Choroid plexus epithelial cell (primary cell): ENCODE measurements around the gene INPP4B.

Experiments used
- DNase-seq: peaks from one replicate; pipeline ENCODE4 v3.0.0-alpha.2; 2010; ENCODE audit warnings: low read depth
- H3K4me3 ChIP-seq: 2 replicates; pipeline ENCODE4 v1.5.1; 2011; ENCODE audit warnings: low read depth, mild to moderate bottlenecking, control low read depth, low read length, moderate library complexity
- TF ChIP-seq, protein P1 (sequence below): conservative IDR thresholded peaks from 2 replicates; pipeline ENCODE4 v1.5.1; 2011; ENCODE audit warnings: low read depth, mild to moderate bottlenecking, control low read depth, inconsistent platforms, low read length, moderate library complexity

INPP4B gene

DNA sequence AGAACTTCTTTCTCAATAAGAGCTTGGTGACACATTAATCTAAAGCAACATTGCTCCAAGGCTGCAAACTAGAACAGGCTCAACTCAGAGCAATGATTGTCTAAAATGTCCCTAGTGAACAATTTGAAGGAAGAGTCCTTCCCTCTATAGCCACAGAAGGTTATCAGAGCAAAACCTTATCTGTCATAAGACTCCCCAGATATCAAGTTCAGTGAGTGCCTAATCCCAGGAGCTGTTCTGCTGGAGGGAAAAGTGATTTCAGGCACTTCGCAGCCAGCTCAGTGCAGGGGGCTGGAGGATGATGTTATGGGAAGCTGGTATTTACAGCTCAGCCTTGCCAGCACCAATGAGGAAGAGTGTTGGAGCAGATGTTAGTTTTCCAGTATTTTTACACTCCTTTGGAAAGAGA, 497.5 kb downstream of the INPP4B start:
- no peak overlapping the region for H3K4me3 ChIP-seq
- no peak for DNase-seq
- TF ChIP-seq, protein P1, sequence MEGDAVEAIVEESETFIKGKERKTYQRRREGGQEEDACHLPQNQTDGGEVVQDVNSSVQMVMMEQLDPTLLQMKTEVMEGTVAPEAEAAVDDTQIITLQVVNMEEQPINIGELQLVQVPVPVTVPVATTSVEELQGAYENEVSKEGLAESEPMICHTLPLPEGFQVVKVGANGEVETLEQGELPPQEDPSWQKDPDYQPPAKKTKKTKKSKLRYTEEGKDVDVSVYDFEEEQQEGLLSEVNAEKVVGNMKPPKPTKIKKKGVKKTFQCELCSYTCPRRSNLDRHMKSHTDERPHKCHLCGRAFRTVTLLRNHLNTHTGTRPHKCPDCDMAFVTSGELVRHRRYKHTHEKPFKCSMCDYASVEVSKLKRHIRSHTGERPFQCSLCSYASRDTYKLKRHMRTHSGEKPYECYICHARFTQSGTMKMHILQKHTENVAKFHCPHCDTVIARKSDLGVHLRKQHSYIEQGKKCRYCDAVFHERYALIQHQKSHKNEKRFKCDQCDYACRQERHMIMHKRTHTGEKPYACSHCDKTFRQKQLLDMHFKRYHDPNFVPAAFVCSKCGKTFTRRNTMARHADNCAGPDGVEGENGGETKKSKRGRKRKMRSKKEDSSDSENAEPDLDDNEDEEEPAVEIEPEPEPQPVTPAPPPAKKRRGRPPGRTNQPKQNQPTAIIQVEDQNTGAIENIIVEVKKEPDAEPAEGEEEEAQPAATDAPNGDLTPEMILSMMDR, result no peak

GRCh38 chr4:142347241-142347640, 498.9 kb downstream of the INPP4B start:
- TF ChIP-seq, protein P1, result no peak
- no peak overlapping the region for H3K4me3 ChIP-seq
- DNase-seq, result peak; percentile 53

DNA sequence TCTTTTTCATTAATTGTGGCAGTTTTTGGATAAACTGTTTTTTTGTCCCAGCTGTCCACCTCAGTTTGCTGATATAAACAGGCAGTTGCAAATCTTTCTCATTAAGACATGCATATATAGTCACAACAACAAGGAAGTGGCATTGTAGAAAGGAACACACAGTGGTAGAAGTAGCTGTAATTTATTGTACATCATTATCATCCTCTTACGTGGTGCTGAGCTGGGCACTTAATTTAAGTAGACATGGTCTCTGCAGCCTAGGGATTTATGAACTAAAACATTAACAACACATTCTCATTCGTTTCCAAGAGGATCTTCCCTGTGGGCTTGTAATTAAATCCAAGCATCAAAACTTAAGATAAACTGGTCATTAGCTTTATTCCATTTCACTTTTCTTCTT, 500.2 kb downstream of the INPP4B start:
- TF ChIP-seq, protein P1, result no peak
- DNase-seq, result no peak

GRCh38 chr4:142341268-142341667, 504.8 kb downstream of the INPP4B start:
- TF ChIP-seq, protein P1, result no peak
- DNase-seq, result no peak
- H3K4me3 ChIP-seq, result no peak overlapping the region

More for the DNA sequence above, 500.2 kb downstream of the INPP4B start:
- H3K4me3 ChIP-seq, result no peak overlapping the region

DNA sequence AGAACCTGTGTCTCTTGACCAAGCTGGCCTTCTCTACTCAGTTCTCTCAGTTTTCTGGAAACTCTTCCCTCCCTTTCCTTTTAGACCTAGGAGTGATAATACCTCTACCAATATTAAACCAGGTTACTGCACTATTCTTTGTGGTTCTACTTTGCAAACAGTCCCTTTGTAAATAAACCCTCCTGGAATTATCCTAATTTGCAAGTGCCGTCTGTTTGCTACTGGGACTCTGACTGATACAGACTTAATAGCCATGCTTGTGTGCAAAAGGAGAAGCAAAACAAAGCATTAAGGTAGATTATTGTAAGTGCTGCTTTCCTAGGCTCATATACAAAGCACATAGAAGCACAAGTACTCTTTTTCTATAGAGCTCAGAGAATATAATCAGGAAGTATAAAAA, 507.0 kb downstream of the INPP4B start:
- no peak for DNase-seq
- H3K4me3 ChIP-seq, result no peak overlapping the region
- TF ChIP-seq, protein P1, result no peak

DNA sequence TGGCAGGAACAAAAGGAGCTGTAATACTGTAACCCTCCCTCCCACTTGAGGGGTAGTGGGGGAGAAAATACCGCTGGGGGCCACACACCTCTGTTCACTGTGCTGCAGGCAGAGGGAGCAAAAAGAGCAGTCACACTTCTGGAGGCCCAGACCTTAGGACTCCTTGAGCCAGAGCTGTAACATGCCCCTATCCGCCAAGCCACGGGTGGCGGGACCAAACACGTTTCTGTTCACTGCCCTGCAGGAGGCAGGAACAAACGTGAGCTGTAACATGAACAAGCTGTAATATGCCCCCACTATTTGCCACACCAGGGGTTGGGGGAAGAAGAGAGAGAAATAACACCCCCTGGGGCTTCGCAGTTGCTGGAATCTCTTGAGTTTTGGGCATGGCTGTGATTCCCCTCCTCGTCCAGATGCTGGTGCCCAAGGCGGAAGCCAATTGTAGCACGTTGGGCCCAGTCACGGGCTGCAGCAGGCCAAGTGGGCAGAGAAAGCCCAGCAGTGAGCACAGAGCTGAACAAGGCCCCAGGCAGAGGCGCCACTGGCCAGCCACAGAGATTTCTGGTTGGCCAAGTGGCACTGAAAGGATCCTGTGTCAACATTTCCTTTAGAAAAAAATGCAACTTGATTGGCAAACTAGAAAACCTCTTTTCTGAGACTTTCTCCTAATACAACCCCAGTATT, 509.7 kb downstream of the INPP4B start:
- no peak for DNase-seq
- H3K4me3 ChIP-seq, result no peak overlapping the region
- TF ChIP-seq, protein P1, result no peak

DNA sequence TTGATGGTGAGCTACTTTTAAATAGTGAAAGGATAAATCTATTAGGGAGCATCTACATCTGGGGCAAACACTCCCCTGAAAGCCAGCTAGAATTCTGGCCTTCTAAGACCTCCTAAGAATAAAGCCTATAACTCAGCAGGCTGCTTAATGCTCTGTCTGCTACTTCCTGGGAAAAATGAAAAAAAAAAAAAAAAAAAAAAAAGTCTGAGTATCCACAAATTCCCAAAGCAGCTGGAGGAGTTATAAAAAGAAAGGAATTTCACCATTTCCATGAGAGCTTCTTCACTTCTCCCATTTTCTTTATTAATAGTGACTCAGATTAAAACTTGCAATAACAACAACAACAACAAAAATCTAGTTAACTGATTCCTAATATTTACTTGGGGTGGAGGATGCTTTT, 511.2 kb downstream of the INPP4B start:
- DNase-seq, result no peak

More for the DNA sequence above, 511.2 kb downstream of the INPP4B start:
- TF ChIP-seq, protein P1, result no peak
- no peak overlapping the region for H3K4me3 ChIP-seq
